ENCODE measurements around the gene CEP78. TPM values are rescaled to one million over a fixed set of nuclear protein-coding genes. Genes with fewer than 3 reads are reported as not detected.

The CEP78 gene
- total RNA-seq, 1 donor from 2014 or later = 21.5 TPM

DNA sequence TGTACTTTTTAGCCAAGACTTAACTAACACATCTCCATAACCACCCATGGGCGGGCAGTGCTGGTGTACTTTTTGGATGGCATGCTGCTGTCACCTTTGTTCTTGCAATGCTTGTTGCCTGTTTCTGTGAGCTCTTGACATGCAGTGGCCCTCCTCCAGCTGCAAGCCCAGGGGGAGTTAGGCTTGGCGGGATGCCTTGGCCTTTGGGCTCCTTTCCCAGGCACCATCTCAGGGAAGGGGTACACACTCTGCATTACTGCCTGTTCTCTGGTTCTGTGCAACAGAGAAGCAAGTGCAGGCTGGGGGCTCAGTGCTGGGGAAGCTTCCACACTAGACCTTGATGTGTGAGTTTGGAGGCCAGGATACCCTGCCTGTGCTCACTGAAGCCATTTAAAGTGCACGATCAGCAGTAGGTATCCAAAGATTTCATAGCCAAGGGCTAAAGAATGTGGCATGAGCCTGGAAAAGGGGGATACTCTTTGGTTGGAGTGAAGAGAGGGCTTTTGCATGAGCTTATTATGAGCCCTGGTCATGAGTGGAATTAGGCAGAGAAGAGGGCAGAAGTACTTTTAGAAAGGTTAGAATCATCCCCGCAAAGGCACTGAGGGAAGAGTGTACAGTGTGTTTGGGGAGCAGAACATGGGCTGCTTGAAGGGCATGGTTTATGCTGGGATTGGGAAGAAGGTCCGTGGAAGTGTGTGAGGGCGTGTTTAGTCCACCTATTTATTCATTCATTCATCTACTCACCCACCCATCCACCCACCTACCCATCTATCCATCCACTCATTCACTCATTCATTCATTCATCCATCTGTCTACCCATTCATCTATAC lies 83.5 kb downstream of the CEP78 start:
- no peak for TF ChIP-seq EZH2 (IDR thresholded peaks at IDR 0.05; ENCODE audit: insufficient read depth, low read length)
- TF ChIP-seq, protein P1, sequence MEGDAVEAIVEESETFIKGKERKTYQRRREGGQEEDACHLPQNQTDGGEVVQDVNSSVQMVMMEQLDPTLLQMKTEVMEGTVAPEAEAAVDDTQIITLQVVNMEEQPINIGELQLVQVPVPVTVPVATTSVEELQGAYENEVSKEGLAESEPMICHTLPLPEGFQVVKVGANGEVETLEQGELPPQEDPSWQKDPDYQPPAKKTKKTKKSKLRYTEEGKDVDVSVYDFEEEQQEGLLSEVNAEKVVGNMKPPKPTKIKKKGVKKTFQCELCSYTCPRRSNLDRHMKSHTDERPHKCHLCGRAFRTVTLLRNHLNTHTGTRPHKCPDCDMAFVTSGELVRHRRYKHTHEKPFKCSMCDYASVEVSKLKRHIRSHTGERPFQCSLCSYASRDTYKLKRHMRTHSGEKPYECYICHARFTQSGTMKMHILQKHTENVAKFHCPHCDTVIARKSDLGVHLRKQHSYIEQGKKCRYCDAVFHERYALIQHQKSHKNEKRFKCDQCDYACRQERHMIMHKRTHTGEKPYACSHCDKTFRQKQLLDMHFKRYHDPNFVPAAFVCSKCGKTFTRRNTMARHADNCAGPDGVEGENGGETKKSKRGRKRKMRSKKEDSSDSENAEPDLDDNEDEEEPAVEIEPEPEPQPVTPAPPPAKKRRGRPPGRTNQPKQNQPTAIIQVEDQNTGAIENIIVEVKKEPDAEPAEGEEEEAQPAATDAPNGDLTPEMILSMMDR (IDR thresholded peaks at IDR 0.05; ENCODE audit: insufficient read depth, low read depth, low read length) = no peak
- Histone ChIP-seq H4K20me1 (ENCODE audit: insufficient read depth, low read length) (no peaks in the 10 kb centered on the region), H3K9me3 (ENCODE audit: insufficient read depth, low read depth, low read length) (no peaks in the 10 kb centered on the region), H3K4me3 (ENCODE audit: insufficient read depth, low read depth, low read length) (no peak overlapping the region), H3K79me2 (ENCODE audit: insufficient read depth, low read length) (no peaks in the 10 kb centered on the region), H3K4me2 (ENCODE audit: low read length) (no peak overlapping the region), H3K9ac (ENCODE audit: low read length) (no peak overlapping the region), H3K27me3 (ENCODE audit: insufficient read depth, low read length) (no peaks in the 10 kb centered on the region), H2AFZ (ENCODE audit: low read depth, low read length) (no peak overlapping the region), H3K36me3 (ENCODE audit: insufficient read depth, low read length) (peaks cover 5% of the 10 kb centered on the region), H3K27ac (ENCODE audit: low read depth, low read length) (no peak overlapping the region), H3K4me1 (ENCODE audit: insufficient read depth, low read length) (no peaks in the 10 kb centered on the region)
- H3K27me3 Mint-ChIP-seq (ENCODE audit: low read depth, unreplicated experiment) = peaks cover 2% of the 10 kb centered on the region
- DNase-seq (ENCODE audit: low read depth) (no peak), FAIRE-seq (no peak)
- no peaks in the 10 kb centered on the region for H3K9me3 Mint-ChIP-seq (ENCODE audit: unreplicated experiment)
- H3K27ac Mint-ChIP-seq (ENCODE audit: unreplicated experiment) = no peak overlapping the region
- H3K4me3 Mint-ChIP-seq (ENCODE audit: unreplicated experiment) = no peak overlapping the region
- H3K4me1 Mint-ChIP-seq (ENCODE audit: low read depth, unreplicated experiment) = peaks cover 13% of the 10 kb centered on the region
- H3K36me3 Mint-ChIP-seq (ENCODE audit: low read depth, unreplicated experiment) = peaks cover 35% of the 10 kb centered on the region

DNA sequence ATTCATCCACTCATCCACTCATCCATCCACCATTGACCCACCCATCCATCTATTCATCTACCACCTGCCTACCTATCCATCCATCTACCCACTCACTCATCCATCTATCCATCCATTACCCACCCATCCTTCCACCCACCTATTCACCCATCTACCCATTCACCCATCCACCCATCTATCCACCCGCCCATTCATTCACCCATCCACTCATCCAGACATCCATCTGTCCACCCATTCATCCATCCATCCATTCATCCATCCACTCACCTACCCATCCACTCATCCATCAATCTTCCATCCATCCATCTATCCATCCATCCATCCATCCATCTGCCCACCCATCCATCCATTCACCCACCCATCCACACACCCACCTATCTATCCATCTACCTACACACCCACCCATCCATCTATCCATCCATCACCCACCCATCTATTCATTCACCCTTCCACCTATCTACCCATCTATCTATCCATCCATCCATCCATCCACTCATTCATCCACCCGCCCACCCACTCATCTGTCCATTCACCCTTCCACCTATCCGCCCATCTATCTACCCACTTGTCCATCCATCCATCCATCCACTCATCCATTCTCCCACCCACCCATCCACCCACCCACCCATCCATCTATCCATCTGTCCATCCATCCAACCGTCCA lies 84.3 kb downstream of the CEP78 start:
- no peak overlapping the region for H3K27ac ChIP-seq (ENCODE audit: low read depth, low read length)
- H3K79me2 ChIP-seq (ENCODE audit: insufficient read depth, low read length) = no peaks in the 10 kb centered on the region
- FAIRE-seq (no peak), DNase-seq (ENCODE audit: low read depth) (no peak)
- H3K27ac Mint-ChIP-seq (ENCODE audit: unreplicated experiment) = no peak overlapping the region
- TF ChIP-seq, protein P1 (IDR thresholded peaks at IDR 0.05; ENCODE audit: insufficient read depth, low read depth, low read length) = no peak
- no peak for TF ChIP-seq EZH2 (IDR thresholded peaks at IDR 0.05; ENCODE audit: insufficient read depth, low read length)
- no peaks in the 10 kb centered on the region for H3K9me3 ChIP-seq (ENCODE audit: insufficient read depth, low read depth, low read length)
- H3K36me3 Mint-ChIP-seq (ENCODE audit: low read depth, unreplicated experiment) = peaks cover 39% of the 10 kb centered on the region
- peaks cover 6% of the 10 kb centered on the region for H3K4me1 Mint-ChIP-seq (ENCODE audit: low read depth, unreplicated experiment)
- H3K4me3 Mint-ChIP-seq (ENCODE audit: unreplicated experiment) = no peak overlapping the region
- H3K4me2 ChIP-seq (ENCODE audit: low read length) = no peak overlapping the region
- H3K36me3 ChIP-seq (ENCODE audit: insufficient read depth, low read length) = peaks cover 5% of the 10 kb centered on the region
- H3K27me3 ChIP-seq (ENCODE audit: insufficient read depth, low read length) = no peaks in the 10 kb centered on the region
- no peaks in the 10 kb centered on the region for H4K20me1 ChIP-seq (ENCODE audit: insufficient read depth, low read length)
- no peak overlapping the region for H3K9ac ChIP-seq (ENCODE audit: low read length)
- H3K27me3 Mint-ChIP-seq (ENCODE audit: low read depth, unreplicated experiment) = peaks cover 2% of the 10 kb centered on the region
- no peaks in the 10 kb centered on the region for H3K4me1 ChIP-seq (ENCODE audit: insufficient read depth, low read length)
- H2AFZ ChIP-seq (ENCODE audit: low read depth, low read length) = no peak overlapping the region
- no peaks in the 10 kb centered on the region for H3K9me3 Mint-ChIP-seq (ENCODE audit: unreplicated experiment)
- no peak overlapping the region for H3K4me3 ChIP-seq (ENCODE audit: insufficient read depth, low read depth, low read length)
